HepG2 (cell line): Measurements from ENCODE around the gene PWP1. TPM values are rescaled to one million over a fixed set of nuclear protein-coding genes. Genes with fewer than 3 reads are reported as not detected.

Experiments
- ATF7-NPFF ChIP-seq: sonication (generic); formaldehyde crosslinking; IDR thresholded peaks from 2 replicates; pipeline ENCODE4 v1.8.1; 2023; ENCODE audit warnings: mild to moderate bottlenecking, low read depth, missing genetic modification reagents, moderate library complexity
- BCL3 ChIP-seq: sonication (generic); formaldehyde crosslinking; IDR thresholded peaks from 2 replicates; pipeline ENCODE4 v1.5.1; 2020; ENCODE audit warnings: mild to moderate bottlenecking, missing genetic modification reagents, moderate library complexity
- BHLHE40 ChIP-seq: IDR thresholded peaks from 2 replicates; pipeline ENCODE4 v1.6.1; 2011; ENCODE audit warnings: low read length, improper control_type of control experiment
- FOXK1 ChIP-seq: sonication (generic); formaldehyde crosslinking; IDR thresholded peaks from 2 replicates; pipeline ENCODE4 v1.4.0; 2020; ENCODE audit warnings: low read depth, missing genetic modification reagents, borderline replicate concordance
- JUN ChIP-seq: sonication (generic); formaldehyde crosslinking; IDR thresholded peaks from 2 replicates; pipeline ENCODE4 v1.4.0; 2020; ENCODE audit warnings: mild to moderate bottlenecking, missing genetic modification reagents
- MAZ ChIP-seq, 2 experiments: sonication (generic) in 1 of 2; formaldehyde crosslinking in 1 of 2; IDR thresholded peaks; 2 replicates each; pipeline versions ENCODE4 v1.5.0 to v1.6.1; 2012 to 2020; ENCODE audit warnings: low read depth in 2 of 2, mild to moderate bottlenecking in 2 of 2, borderline replicate concordance in 1 of 2, improper control_type of control experiment in 1 of 2, low read length in 1 of 2, missing genetic modification reagents in 1 of 2, moderate library complexity in 1 of 2
- MNT ChIP-seq: fragments of 450-650 bp; IDR thresholded peaks from 2 replicates; pipeline ENCODE4 v1.6.1; 2016
- MXD4 ChIP-seq: IDR thresholded peaks from 2 replicates; pipeline ENCODE4 v1.6.1; 2016; ENCODE audit warnings: mild to moderate bottlenecking, missing biosample characterization, missing genetic modification reagents
- MYPOP ChIP-seq: sonication (generic); formaldehyde crosslinking; IDR thresholded peaks from 2 replicates; pipeline ENCODE4 v1.8.1; 2023; ENCODE audit warnings: mild to moderate bottlenecking, moderate library complexity, missing genetic modification reagents
- NCOA2 ChIP-seq: sonication (generic); formaldehyde crosslinking; IDR thresholded peaks from 2 replicates; pipeline ENCODE4 v1.8.0; 2022; ENCODE audit warnings: inconsistent platforms
- NR2F2 ChIP-seq: IDR thresholded peaks from 2 replicates; pipeline ENCODE4 v1.6.1; 2012; ENCODE audit warnings: low read depth, inconsistent platforms, borderline replicate concordance
- POLR2A ChIP-seq, 2 experiments: IDR thresholded peaks; 2 replicates each; pipeline ENCODE4 v1.6.1; 2011; ENCODE audit warnings: low read depth in 2 of 2, low read length in 2 of 2, mild to moderate bottlenecking in 1 of 2, moderate library complexity in 1 of 2; ENCODE audit not compliant: insufficient read depth in 1 of 2
- SMARCC2 ChIP-seq: fragments of 450-650 bp; IDR thresholded peaks from 2 replicates; pipeline ENCODE4 v1.6.1; 2017; ENCODE audit warnings: antibody characterized with exemption, mild to moderate bottlenecking
- SNAPC4 ChIP-seq: sonication (generic); formaldehyde crosslinking; IDR thresholded peaks from 2 replicates; pipeline ENCODE4 v1.4.0; 2020; ENCODE audit warnings: mild to moderate bottlenecking, missing genetic modification reagents
- TBL1XR1 ChIP-seq: fragments of 150-350 bp; IDR thresholded peaks from 2 replicates; pipeline ENCODE4 v1.6.1; 2014; ENCODE audit warnings: borderline replicate concordance, low read length; ENCODE audit not compliant: partially characterized antibody
- ZKSCAN8 ChIP-seq: IDR thresholded peaks from 2 replicates; pipeline ENCODE4 v1.6.1; 2016; ENCODE audit warnings: borderline replicate concordance, missing genetic modification reagents, missing compliant biosample characterization
- ZNF17 ChIP-seq: sonication (generic); formaldehyde crosslinking; IDR thresholded peaks from 2 replicates; pipeline ENCODE4 v1.5.0; 2020; ENCODE audit warnings: mild to moderate bottlenecking, missing genetic modification reagents
- ZNF263 ChIP-seq: sonication (generic); formaldehyde crosslinking; IDR thresholded peaks from 2 replicates; pipeline ENCODE4 v1.4.0; 2020; ENCODE audit warnings: missing genetic modification reagents
- ZNF33B ChIP-seq: sonication (generic); formaldehyde crosslinking; IDR thresholded peaks from 2 replicates; pipeline ENCODE4 v1.5.1; 2020; ENCODE audit warnings: mild to moderate bottlenecking, missing genetic modification reagents
- ZNF639 ChIP-seq: conservative IDR thresholded peaks from 2 replicates; pipeline ENCODE4 v1.6.1; 2018; ENCODE audit warnings: missing genetic modification reagents
- polyA plus RNA-seq, 8 experiments: library from polyadenylated mRNA; depleted of rRNA in 3 of 8; stranded (reverse) in 7 of 8; unstranded in 1 of 8; fragments of >200 nt; fragmentation: Illumina TruSeq in 4 of 8; extraction: Trizol in 4 of 8; gene quantifications; 2 replicates each; pipeline versions ENCODE4 v1.2.1 to v1.2.3, GENCODE V29; 2011 to 2016; ENCODE audit warnings: low read depth in 4 of 8, missing spikeins in 1 of 8, mixed read lengths in 1 of 8; ENCODE audit not compliant: insufficient read depth in 1 of 8
- total RNA-seq, 5 experiments: library from RNA; depleted of rRNA; stranded (reverse); fragments of >200 nt; fragmentation: Illumina TruSeq; extraction: Trizol; gene quantifications; 2 replicates each; pipeline ENCODE4 v1.2.3, GENCODE V29; 2016; ENCODE audit warnings: low read depth in 1 of 5

Gene PWP1
- total and polyA plus RNA-seq, 2 of the 13 experiments (the other 11 are each of a cell fraction or from before 2014, with no cell fraction given), result 65.9 to 70.2 TPM

- TF ChIP-seq MAZ (IDR thresholded peaks at IDR 0.05; ENCODE audit: borderline replicate concordance, low read depth, low read length) (peak; percentile 39; the same call in 1 of the 2 replicates), MAZ (CRISPR knock-in tag; IDR thresholded peaks at IDR 0.05; ENCODE audit: low read depth) (peak; percentile 92), ZKSCAN8 (CRISPR knock-in tag) (no peak), ZNF17 (CRISPR knock-in tag) (no peak), BCL3 (CRISPR knock-in tag) (peak; percentile 51; the same call in 1 of the 2 replicates), TBL1XR1 (no peak), JUN (CRISPR knock-in tag) (no peak), MYPOP (CRISPR knock-in tag) (no peak), POLR2A (IDR thresholded peaks at IDR 0.05; ENCODE audit: insufficient read depth in 1 of 2, low read depth in 2 of 2, low read length in 2 of 2) (peak; percentile 79 to 93), SNAPC4 (no peak), FOXK1 (CRISPR knock-in tag) (no peak), ZNF639 (CRISPR knock-in tag) (no peak), NR2F2 (no peak), ZNF33B (CRISPR knock-in tag) (no peak), BHLHE40 (peak; percentile 48), MXD4 (no peak), ZNF263 (CRISPR knock-in tag) (no peak), MNT (no peak), SMARCC2 (no peak), NCOA2 (CRISPR knock-in tag) (no peak; the same call in 1 of the 2 replicates), ATF7-NPFF (CRISPR knock-in tag) (peak; percentile 56; the same call in 1 of the 2 replicates)
These were observed 75.4 kb downstream of the PWP1 start, which contains the start of gene PRDM4 (continued) for GRCh38 chr12:107760809-107761501.
